Hepatocyte (in vitro differentiated cells): Measurements from ENCODE around the gene ARGFX.

Source experiments
- EZH2 ChIP-seq: fragments of 200-600 bp; sonication (generic); IDR thresholded peaks from 2 replicates; pipeline ENCODE4 v1.6.1; 2016; ENCODE audit warnings: antibody characterized with exemption, mild to moderate bottlenecking, borderline replicate concordance
- EZH2phosphoT487 ChIP-seq: fragments of 200-600 bp; sonication (generic); IDR thresholded peaks from one replicate; pipeline ENCODE4 v1.6.1; 2018; ENCODE audit warnings: antibody characterized with exemption, mild to moderate bottlenecking, low read depth, moderate library complexity; ENCODE audit not compliant: unreplicated experiment, severe bottlenecking
- TF ChIP-seq, protein P1 (sequence below): fragments of 200-600 bp; sonication (generic); IDR thresholded peaks from 2 replicates; pipeline ENCODE4 v1.5.1; 2016; ENCODE audit warnings: antibody characterized with exemption, mild to moderate bottlenecking; ENCODE audit not compliant: poor library complexity

DNA sequence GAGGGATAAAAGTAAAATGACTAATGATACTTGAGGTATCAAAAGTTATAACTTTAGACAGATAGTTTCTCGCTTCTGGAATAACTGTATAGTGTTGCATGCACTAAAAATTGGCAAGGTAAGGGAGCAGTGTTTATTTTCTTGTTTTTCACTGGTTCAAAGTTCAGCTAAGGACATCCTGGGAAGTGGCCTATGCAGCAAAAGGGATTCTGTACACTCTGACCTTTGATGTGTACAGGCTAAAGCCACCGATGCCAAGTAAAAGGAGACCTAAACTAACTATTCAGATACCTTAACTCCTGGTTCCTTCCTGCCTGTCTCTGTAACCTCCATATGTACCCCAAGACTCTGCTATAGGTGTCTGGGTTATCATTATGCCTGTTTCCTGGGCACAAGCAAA, 27.1 kb downstream of the ARGFX start:
- TF ChIP-seq, protein P1, sequence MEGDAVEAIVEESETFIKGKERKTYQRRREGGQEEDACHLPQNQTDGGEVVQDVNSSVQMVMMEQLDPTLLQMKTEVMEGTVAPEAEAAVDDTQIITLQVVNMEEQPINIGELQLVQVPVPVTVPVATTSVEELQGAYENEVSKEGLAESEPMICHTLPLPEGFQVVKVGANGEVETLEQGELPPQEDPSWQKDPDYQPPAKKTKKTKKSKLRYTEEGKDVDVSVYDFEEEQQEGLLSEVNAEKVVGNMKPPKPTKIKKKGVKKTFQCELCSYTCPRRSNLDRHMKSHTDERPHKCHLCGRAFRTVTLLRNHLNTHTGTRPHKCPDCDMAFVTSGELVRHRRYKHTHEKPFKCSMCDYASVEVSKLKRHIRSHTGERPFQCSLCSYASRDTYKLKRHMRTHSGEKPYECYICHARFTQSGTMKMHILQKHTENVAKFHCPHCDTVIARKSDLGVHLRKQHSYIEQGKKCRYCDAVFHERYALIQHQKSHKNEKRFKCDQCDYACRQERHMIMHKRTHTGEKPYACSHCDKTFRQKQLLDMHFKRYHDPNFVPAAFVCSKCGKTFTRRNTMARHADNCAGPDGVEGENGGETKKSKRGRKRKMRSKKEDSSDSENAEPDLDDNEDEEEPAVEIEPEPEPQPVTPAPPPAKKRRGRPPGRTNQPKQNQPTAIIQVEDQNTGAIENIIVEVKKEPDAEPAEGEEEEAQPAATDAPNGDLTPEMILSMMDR, result no peak
- TF ChIP-seq EZH2, result no peak
- no peak for TF ChIP-seq EZH2phosphoT487
